Jurkat, Clone E6-1 (cell line): ENCODE data around the gene TBCEL.
A peak's percentile ranks its signal among the peaks of the same experiment; 100 is the strongest.
"Not testable (repeated sequence)": the region's sequence is repeated elsewhere in the genome, so short reads cannot be mapped to it uniquely, and the experiment has no call there.

Source experiments
- DNase-seq: peaks from one replicate; pipeline ENCODE4 v3.0.0-alpha.2; 2011; ENCODE audit warnings: low read depth, low spot score
- H3K4me3 ChIP-seq: 2 replicates; pipeline ENCODE4 v1.5.1; 2011; ENCODE audit warnings: mild to moderate bottlenecking, low read length, control low read depth, moderate library complexity

The TBCEL gene

DNA sequence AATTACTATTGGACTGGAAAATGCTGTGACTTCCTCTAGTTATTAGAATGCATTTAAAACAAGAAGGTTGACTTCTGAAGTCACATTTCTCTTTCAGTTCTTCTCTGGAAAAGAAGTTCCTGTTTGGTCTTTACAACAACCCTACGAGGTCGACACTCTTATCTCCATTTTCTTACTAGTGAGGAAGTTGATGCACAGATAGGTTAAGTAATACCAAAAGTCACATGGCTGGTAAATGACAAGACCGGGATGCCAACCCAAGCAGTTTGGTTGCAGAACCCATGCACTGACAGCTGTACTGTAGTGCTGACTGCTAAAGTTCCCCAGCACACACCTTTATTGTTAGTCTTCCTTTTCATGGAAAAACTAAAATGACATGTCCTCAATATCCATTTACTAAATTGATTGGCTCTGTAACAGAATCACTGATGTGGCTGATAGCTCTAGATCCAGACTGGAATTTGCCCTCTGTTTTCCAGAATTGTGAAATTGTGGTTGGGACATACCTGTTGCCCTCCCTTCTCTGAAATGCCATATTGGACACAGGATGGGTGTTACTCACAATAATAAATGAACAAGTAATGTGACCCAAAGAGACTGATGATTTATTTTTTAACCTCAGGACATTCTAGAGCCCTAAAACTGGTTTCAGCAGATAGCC, 67.7 kb downstream of the TBCEL start:
- no peak for DNase-seq
- H3K4me3 ChIP-seq, result no peak overlapping the region

DNA sequence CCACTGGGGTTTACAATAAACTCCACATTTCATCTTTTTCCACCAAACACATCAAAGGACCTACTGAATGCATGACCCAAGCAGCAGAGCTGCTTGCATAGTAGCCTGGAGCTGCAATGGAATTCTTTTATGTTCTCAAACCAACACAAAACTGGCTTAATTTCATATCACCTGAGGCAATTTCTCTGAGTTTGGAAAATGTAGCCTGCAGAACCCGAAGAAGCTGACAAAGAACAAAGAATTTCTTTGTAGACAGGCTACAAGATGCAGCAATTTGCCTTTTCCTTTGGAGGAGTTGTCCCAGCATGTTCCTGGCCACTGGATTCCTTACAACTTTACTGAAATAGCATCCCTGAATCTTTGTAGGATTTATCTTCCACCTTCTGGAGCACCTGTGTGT, 71.7 kb downstream of the TBCEL start:
- DNase-seq, result no peak
- H3K4me3 ChIP-seq, result no peak overlapping the region

DNA sequence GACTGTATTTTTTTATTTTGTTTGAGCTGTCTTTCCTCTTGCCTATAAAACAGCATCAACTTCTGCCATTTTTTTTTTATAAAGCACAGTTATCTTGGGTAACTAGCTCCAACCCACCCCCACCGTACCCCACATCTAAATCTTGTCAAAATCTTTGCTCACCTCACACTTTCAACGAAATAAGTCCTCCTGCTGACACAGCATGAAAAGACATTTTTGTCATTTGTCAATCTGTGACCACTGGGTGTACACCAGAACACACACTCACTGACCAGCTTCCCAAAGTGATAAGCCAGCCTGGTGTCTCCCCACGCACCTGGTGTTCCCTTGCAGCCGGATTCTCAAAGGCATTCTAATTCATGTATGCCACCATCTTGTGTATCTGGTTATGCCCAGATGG, 75.5 kb downstream of the TBCEL start:
- H3K4me3 ChIP-seq, result no peak overlapping the region

DNA sequence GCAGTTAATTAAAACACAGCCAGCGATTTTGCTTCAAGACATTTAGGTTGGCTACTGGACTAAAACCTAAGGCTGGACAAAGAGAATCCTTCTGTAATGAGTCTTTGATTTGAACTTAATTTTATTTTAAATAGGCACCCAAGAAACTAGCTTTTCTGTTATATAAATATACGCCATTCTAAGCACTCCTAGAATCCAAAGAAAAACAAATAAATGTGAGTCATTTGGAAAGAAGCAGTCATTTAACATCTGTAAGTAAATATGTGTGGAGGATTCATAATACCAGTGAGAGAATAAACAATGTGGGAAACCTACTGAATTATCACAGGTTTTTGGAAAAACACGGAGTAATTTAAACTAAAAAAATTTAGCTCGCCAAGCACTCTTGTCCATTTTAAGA, 76.0 kb downstream of the TBCEL start:
- H3K4me3 ChIP-seq, result no peak overlapping the region
- DNase-seq, result no peak

More for the DNA sequence above, 75.5 kb downstream of the TBCEL start:
- no peak for DNase-seq

DNA sequence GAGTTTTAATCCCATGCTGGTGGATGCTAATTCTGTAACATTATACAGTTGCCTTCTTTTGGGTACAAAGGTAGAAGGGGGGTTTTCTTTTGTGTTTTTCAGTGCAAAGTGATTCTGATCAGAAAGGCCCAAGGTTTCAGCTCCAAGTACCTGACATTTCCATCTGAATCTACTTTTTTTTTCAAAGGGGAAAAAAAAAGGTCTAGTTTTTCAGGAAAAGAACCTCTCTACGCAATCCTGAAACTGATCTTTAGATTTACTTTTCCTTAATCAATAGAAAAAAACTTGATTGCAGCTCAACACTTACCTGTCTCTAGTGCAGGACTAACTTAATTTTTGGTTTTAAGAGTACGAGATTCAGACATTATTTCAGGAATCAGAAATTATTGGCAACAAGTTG, 77.0 kb downstream of the TBCEL start, which contains the start of gene TECTA:
TECTA (plus strand) TSS at position 301 of the 400 bp plus-strand sequence. CDS start 1,423 bp downstream, outside the sequence.
- H3K4me3 ChIP-seq, result no peak within 1 kb of the TSS
- no peak for DNase-seq

DNA sequence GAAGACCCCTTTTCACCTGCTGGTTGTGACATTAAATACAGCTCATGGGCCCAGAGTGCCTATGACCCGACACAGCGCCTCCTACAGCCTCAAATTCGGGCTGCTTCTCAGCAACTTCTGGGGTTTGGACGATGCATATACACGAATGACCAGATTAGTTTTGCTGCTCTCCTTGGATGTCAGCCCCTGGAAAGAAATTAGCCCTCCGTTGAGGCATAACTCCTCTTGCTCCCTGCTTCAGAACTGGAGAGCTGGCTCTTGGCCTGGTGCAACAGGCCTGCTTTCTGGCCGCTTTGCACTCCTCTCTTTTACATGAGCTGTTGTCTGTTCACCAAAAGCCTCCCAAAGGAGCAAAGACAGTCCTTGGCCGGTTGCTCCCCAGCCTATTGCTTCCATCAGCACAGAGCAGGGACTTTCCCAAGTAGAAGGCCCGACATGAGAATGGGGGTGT, 80.4 kb downstream of the TBCEL start:
- no peak overlapping the region for H3K4me3 ChIP-seq
- no peak for DNase-seq

DNA sequence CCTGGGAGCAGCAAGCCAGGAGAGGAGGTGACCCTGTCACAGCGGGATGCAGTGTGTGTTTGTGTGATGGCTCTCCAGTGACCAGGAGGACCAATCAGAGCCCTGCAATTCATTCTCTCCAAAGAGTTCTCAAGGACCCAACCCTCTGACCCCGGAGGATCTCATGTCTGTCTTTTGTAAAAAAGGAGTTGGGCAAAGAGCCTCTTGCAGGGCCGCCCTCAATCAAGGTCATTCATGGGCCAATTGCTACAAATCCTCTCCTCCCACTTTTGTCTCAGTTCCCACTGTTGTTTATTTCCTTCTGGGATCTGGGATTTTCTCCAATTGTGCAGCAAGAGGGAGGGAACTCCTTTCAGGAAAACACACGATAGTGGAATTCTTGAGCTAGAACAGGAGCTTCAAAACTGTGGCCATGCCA, 81.2 kb downstream of the TBCEL start:
- no peak for DNase-seq
- H3K4me3 ChIP-seq, result no peak overlapping the region

DNA sequence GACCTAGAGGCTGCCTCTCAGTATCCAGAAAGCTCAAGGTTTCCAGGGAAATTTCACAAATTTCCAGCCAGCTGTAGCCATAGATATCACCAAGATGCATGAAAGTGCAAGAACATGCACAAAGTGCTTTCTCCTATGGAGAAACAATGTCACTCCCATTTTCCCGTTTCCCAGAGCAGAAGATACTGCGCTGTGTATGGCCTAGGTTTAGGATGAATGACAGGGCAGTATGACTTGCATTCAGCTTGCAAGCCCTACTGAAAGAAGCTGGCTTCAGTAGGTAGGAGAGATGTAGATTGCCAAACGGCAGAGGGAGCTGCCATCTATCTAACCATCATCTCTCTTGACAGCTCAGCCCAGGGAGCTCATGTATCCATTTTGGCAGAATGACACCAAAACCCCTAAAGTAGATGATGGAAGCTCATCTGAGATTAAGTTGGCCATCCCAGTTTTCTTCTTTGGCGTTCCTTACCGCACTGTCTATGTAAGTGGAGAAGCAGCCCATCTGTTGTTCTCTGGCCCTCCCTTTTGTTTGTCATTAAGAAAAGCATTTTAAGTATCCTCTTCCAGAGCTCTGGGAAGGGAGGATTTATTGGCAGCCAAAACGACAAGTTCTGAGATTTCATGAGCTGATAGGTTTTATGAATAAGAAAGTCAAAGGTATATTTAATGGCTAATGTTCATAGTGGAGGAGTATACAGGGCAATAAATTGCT, 81.7 kb downstream of the TBCEL start:
- no peak for DNase-seq
- H3K4me3 ChIP-seq, result no peak overlapping the region

DNA sequence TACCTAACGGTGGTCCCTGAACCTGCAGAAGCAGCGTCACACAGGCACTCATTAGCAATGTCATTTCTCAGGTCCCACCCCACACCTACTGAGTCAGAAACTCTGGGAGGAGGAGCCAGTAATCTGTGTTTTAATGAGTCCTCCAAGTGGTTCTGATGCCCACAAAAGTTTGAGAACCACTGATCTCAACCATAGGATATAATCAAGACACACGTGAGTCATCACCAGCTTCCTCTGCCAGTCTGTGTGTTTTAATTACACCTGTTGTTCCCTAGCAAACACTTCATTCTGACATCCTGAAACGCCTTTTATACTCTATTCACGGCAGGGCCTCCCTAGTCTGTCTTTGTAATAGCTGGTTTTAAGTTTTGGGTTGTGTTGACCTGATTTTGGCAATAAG, 82.9 kb downstream of the TBCEL start:
- DNase-seq, result no peak
- no peak overlapping the region for H3K4me3 ChIP-seq

DNA sequence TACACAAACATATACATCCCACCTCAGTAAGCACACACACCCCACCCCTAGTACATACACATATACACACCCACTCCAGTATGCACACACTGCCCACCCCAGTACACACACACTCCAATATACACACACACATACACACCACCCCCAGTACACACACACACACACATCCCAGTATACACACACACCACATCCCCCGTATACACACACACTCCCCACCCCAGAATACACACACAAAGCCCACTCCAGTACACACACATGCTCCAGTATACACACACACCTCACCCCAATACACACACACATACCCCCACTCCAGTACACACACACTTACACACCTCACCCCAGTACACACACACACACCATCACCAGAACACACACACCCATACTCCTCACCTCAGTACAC, 84.5 kb downstream of the TBCEL start:
- no peak for DNase-seq
- no peak overlapping the region for H3K4me3 ChIP-seq

DNA sequence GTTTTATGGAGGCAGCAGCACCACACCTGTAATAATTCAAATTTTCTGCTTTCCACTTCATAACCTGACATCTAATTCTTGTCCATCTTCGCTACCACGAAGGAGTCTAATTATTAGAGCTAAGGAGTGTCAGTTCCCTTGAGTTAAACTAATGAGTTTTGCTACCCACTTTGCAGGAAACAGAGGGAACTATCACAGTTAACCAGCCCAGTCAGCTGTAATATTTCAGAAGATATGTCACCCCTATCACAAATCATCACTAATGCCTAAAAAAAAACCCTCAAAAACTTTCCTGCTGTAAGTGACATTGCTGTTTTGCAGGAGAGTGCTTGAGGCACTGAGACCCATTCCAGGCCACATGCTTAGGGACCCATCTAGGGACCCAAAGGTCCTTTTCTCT, 85.6 kb downstream of the TBCEL start:
- DNase-seq, result no peak
- no peak overlapping the region for H3K4me3 ChIP-seq

DNA sequence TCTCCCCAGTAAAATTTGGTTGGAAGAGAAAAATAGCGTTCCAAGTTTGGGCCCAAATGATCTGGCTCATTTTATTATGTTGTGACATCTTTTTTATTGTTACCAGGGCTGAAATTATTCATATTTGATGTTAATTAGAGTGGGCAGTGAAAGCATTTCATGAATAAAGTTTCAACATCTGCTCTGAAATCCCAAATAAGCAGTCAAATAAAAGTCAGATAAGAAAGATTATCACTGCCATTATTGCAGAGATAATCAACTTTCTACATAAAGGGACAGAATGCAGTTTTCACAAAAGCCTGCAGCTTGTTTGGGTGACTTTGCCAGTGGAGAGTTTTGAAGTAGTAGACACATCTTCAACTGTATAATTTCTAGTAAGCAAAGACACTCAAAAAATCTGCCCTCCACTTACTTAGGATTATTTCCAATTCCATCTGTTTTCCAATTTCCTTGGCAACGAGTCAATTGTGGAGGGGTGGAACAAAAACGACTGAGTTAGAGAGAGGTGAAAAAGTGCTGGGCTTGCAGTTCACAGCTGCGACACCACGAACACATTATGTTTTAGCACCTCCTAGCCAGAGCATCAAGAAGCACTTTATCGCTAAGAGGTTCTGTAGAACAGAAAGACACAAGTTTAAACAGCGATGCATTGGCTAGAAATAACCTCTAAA, 86.1 kb downstream of the TBCEL start:
- H3K4me3 ChIP-seq, result no peak overlapping the region
- DNase-seq, result no peak

DNA sequence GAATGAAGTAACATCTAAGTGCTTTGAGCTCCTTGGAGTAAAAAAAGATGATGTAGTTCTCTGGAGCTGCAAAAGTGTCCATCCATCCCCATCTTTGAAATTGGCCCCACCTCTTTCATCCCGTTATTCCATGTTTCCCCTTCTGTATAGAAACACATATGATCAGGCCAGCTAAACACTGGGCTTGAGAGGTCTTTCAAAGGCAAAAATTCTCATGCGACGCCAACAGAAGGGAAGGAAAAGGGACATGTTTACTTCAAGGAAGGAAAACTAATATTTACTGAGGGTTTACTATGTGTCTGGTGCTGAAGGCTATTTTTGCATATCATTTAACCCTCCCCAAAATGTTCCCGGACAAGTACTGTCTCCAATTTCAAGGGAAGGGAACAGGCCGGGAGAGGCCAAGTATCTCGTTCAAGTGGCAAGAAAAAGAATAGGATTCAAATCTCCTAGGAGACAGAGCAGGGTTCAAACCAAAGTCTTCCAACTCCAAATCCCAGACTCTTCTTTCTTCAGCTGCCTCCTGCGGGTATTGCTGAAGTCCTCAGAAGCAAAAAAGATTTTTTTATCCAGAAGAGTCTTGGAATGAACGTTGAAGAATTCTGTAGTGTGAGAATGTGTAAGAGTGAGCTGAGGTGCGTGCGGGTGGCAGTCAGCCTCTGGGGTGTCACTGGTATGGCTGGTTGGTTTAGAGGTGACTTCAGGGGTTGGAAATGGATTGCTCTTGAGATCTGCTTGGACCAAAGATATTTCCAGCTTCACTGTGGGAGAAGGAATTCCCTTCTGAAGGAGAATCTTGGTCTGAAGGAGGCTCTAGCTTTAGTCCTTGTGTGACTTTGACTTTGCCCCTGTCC, 87.2 kb downstream of the TBCEL start:
- H3K4me3 ChIP-seq, result no peak overlapping the region
- no peak for DNase-seq

DNA sequence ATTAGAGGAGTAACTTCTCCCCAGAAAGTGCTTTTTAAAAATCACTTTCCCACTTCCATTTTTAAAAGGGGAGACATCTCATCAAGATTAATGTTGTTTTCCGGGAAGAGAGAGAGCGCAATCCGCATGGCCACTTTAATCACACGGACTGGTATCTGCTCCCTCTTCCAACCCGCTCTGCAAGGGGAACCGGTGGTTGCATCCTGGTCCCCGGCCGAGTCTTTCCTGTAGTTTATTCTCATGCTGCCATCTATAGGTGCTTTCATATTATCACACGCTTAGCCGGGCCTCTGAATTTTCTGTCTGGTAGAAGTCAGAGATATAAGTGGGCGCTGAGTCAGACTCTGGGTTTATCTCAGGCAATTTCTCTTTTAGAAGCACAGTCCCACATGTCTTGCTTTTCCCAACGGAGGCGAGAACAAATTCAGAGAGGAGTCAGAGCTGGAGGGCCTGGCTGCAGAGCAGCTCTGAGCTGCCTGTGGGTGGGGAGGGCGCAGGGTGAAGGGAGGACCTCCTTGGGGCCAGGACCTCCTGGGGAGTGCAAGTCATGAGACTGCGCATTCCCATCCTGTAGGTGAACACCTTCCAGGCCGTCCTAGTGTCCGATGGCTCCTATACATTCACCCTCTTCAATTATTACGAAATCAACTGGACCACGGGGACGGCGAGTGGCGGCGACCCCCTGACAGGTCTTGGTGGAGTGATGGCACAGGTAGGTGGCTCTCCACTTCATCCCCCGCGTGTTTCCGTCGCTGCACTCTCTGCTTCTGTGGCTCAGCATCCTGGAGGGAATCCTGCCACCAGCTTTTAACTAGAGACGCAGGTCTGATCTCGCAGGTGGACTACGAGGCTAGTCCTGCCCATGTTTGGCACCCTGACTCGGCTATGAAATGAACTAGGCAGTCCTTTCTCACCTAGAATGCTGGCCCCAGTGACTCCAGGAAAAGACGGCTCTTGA, 88.9 kb downstream of the TBCEL start:
- peak; percentile 30 for DNase-seq
- no peak overlapping the region for H3K4me3 ChIP-seq

DNA sequence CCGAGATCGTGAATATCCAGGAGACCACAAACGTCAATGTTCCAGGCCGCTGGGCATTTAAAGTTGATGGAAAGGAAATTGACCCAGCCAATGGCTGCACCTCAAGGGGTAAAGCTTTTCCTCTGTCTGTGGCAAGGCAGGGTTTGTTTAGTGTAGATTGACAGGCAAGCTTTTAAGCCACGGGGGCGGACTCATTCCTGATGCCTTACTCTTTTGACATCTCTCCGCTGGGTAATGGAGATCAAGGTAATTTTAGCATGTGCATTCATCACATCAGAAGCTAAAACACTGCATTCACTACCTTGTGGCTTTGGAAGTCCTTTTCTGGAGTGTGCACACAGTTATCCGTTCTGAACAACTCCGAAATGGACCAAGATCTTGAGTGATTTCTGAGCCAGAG, 89.7 kb downstream of the TBCEL start:
- H3K4me3 ChIP-seq, result no peak overlapping the region
- no peak for DNase-seq

DNA sequence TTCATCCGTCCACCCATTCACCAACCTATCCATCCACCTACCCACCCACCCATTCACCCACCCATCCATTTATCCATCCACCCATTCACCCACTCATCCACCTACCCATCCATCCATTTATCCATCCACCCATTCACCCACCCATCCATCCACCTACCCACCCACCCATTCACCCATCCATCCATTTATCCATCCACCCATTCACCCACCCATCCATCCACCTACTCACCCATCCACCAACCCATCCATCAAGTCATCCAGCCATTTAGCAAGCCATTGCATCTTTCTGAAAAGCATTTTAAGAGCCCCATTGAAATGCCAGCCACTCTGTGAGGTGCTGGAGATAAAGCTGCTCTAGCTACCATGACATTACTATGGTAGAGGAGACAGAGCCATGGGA, 91.1 kb downstream of the TBCEL start:
- H3K4me3 ChIP-seq, result not testable (repeated sequence)

DNA sequence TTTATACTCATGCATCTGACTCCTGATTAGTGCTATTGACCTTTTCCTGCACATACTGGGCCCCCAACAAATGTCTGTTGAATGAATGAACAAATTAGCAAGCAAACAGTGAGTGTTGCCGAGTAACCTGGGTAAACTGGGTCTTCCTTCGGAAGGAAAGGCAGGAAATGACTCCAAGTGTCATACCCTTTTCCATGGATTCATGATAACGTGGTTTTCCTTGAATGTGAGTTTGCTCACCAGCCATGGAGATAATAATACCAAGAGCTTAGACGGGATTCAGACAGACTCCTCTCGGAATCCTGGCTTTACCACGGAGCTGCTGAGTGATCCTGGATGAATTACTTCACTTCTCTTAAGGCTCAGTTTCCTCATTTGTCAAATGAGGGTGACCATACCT, 93.9 kb downstream of the TBCEL start:
- DNase-seq, result no peak
- no peak overlapping the region for H3K4me3 ChIP-seq

More for the DNA sequence above, 91.1 kb downstream of the TBCEL start:
- not testable (repeated sequence) for DNase-seq

DNA sequence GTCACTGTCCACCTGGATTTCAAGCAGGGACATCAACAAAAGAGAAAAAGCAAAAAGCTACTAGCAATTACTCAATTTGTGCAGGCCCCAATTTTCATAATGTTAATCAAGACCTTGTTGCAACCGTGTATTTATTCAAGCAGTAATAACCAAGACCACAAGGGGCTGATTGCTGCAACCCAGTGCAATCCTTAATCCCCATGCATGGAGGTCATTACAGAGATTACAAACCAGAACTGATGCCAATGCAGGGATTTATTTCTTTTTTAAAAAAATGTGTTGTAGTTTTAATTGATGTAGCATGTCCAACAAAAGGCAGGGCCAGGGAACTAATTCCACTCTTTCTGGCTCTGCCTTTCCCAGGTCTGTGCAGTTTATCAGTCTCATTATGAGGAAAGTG, 95.5 kb downstream of the TBCEL start:
- no peak overlapping the region for H3K4me3 ChIP-seq
- DNase-seq, result no peak
